ENCODE results near the gene SDK1.

The SDK1 gene

GRCh38 chr7:4143511-4144171, 842.6 kb downstream of the SDK1 start:
- Histone ChIP-seq H3K4me1 (ENCODE audit: insufficient read depth, poor library complexity, severe bottlenecking) (no peaks in the 10 kb centered on the region), H3K9me3 (ENCODE audit: severe bottlenecking) (peaks cover 1% of the 10 kb centered on the region), H3K4me3 (ENCODE audit: severe bottlenecking) (no peak overlapping the region), H3K36me3 (ENCODE audit: low read depth) (no peaks in the 10 kb centered on the region), H3K27me3 (ENCODE audit: insufficient read depth, poor library complexity, severe bottlenecking) (no peaks in the 10 kb centered on the region), H3K27ac (ENCODE audit: poor library complexity, severe bottlenecking) (no peak overlapping the region)
- ATAC-seq (ENCODE audit: low read depth) (no peak), DNase-seq (ENCODE audit: low spot score) (no peak)
- TF ChIP-seq CTCF (IDR thresholded peaks at IDR 0.05; ENCODE audit: poor library complexity, severe bottlenecking): no peak

- DNase-seq (ENCODE audit: low spot score) (no peak), ATAC-seq (ENCODE audit: low read depth) (no peak)
- Histone ChIP-seq H3K4me1 (ENCODE audit: insufficient read depth, poor library complexity, severe bottlenecking) (no peaks in the 10 kb centered on the region), H3K27me3 (ENCODE audit: insufficient read depth, poor library complexity, severe bottlenecking) (no peaks in the 10 kb centered on the region), H3K36me3 (ENCODE audit: low read depth) (no peaks in the 10 kb centered on the region), H3K4me3 (ENCODE audit: severe bottlenecking) (no peak overlapping the region), H3K9me3 (ENCODE audit: severe bottlenecking) (peaks cover 1% of the 10 kb centered on the region), H3K27ac (ENCODE audit: poor library complexity, severe bottlenecking) (no peak overlapping the region)
- TF ChIP-seq CTCF (IDR thresholded peaks at IDR 0.05; ENCODE audit: poor library complexity, severe bottlenecking): no peak
These were observed 843.2 kb downstream of the SDK1 start for GRCh38 chr7:4144172-4144701.

GRCh38 chr7:4144811-4145510, 843.9 kb downstream of the SDK1 start:
- no peak overlapping the region for H3K27ac ChIP-seq (ENCODE audit: poor library complexity, severe bottlenecking)
- no peak for TF ChIP-seq CTCF (IDR thresholded peaks at IDR 0.05; ENCODE audit: poor library complexity, severe bottlenecking)
- no peaks in the 10 kb centered on the region for H3K4me1 ChIP-seq (ENCODE audit: insufficient read depth, poor library complexity, severe bottlenecking)
- no peaks in the 10 kb centered on the region for H3K36me3 ChIP-seq (ENCODE audit: low read depth)
- H3K9me3 ChIP-seq (ENCODE audit: severe bottlenecking): peaks cover 1% of the 10 kb centered on the region
- DNase-seq (ENCODE audit: low spot score) (no peak), ATAC-seq (ENCODE audit: low read depth) (peak; percentile 29; the same call in 2 of the 3 replicates)
- no peaks in the 10 kb centered on the region for H3K27me3 ChIP-seq (ENCODE audit: insufficient read depth, poor library complexity, severe bottlenecking)
- no peak overlapping the region for H3K4me3 ChIP-seq (ENCODE audit: severe bottlenecking)

GRCh38 chr7:4145576-4145975, 844.5 kb downstream of the SDK1 start:
- Histone ChIP-seq H3K27me3 (ENCODE audit: insufficient read depth, poor library complexity, severe bottlenecking) (no peaks in the 10 kb centered on the region), H3K36me3 (ENCODE audit: low read depth) (no peaks in the 10 kb centered on the region), H3K4me1 (ENCODE audit: insufficient read depth, poor library complexity, severe bottlenecking) (no peaks in the 10 kb centered on the region), H3K4me3 (ENCODE audit: severe bottlenecking) (no peak overlapping the region), H3K9me3 (ENCODE audit: severe bottlenecking) (peaks cover 1% of the 10 kb centered on the region), H3K27ac (ENCODE audit: poor library complexity, severe bottlenecking) (no peak overlapping the region)
- no peak for DNase-seq (ENCODE audit: low spot score)
- ATAC-seq (ENCODE audit: low read depth): no peak
- TF ChIP-seq CTCF (IDR thresholded peaks at IDR 0.05; ENCODE audit: poor library complexity, severe bottlenecking): no peak

All from RWPE2 (cell line).